Caco-2 (cell line): ENCODE measurements around the gene ATF7IP2. TPM values are rescaled to one million over a fixed set of nuclear protein-coding genes. Genes with fewer than 3 reads are reported as not detected.
"Not testable (repeated sequence)": the region's sequence is repeated elsewhere in the genome, so short reads cannot be mapped to it uniquely, and the experiment has no call there.

ENCODE experiments used
- BruUV-seq: library from RNA; stranded (reverse); fragments of 400-500 nt; replicated peaks from 2 replicates; lab custom pipeline; 2021; lab: Mats Ljungman, UMichigan
- CTCF ChIA-PET: fragments of 300-600 bp; sonication (Branson Sonifier 250); formaldehyde crosslinking; loops from one replicate; lab custom pipeline; 2022; ENCODE audit warnings: antibody characterized with exemption; lab: Charles Lee
- POLR2A ChIA-PET: fragments of 300-600 bp; sonication (Branson Sonifier 250); formaldehyde crosslinking; loops from one replicate; lab custom pipeline; 2022; ENCODE audit warnings: antibody characterized with exemption; lab: Charles Lee
- DNase-seq, 2 experiments: peaks; one replicate each; pipeline versions ENCODE4 v3.0.0 to v3.0.0-alpha.2; 2020 to 2022
- H3K27me3 ChIP-seq: replicated peaks from 2 replicates; pipeline ENCODE4 v1.6.0; 2011; ENCODE audit warnings: low read length; ENCODE audit not compliant: control insufficient read depth, insufficient read depth
- H3K36me3 ChIP-seq: 2 replicates; pipeline ENCODE4 v1.5.1; 2011; ENCODE audit warnings: low read length; ENCODE audit not compliant: control insufficient read depth, insufficient read depth
- H3K4me1 ChIP-seq: fragments of 250-450 bp; sonication (Bioruptor Pico); 2 replicates; pipeline ENCODE4 v1.5.1; 2020; ENCODE audit warnings: mild to moderate bottlenecking
- H3K4me3 ChIP-seq: 2 replicates; pipeline ENCODE4 v1.5.1; 2011; ENCODE audit warnings: low read depth, mild to moderate bottlenecking, control low read depth, low read length
- H3K9me3 ChIP-seq: fragments of 250-450 bp; sonication (Bioruptor Pico); 2 replicates; pipeline ENCODE4 v1.5.1; 2020; ENCODE audit warnings: mild to moderate bottlenecking, moderate library complexity
- H3K27ac Mint-ChIP-seq: one replicate; pipeline ENCODE4 v1.8.0; 2022; ENCODE audit warnings: mixed read lengths; ENCODE audit not compliant: unreplicated experiment
- H3K27me3 Mint-ChIP-seq: one replicate; pipeline ENCODE4 v1.8.0; 2022; ENCODE audit warnings: mixed read lengths; ENCODE audit not compliant: insufficient read depth, unreplicated experiment
- H3K36me3 Mint-ChIP-seq: one replicate; pipeline ENCODE4 v1.8.0; 2022; ENCODE audit warnings: mild to moderate bottlenecking, mixed read lengths; ENCODE audit not compliant: insufficient read depth, unreplicated experiment
- H3K4me1 Mint-ChIP-seq: one replicate; pipeline ENCODE4 v1.8.0; 2022; ENCODE audit warnings: low read depth, mixed read lengths; ENCODE audit not compliant: unreplicated experiment
- H3K4me3 Mint-ChIP-seq: one replicate; pipeline ENCODE4 v1.8.0; 2022; ENCODE audit warnings: mild to moderate bottlenecking, moderate library complexity, mixed read lengths; ENCODE audit not compliant: unreplicated experiment
- H3K9me3 Mint-ChIP-seq: one replicate; pipeline ENCODE4 v1.8.0; 2022; ENCODE audit warnings: mixed read lengths; ENCODE audit not compliant: unreplicated experiment
- CTCF ChIP-seq, 2 experiments: fragments of 200-600 bp in 1 of 2; IDR thresholded peaks; 1 replicate in 1 of 2; 2 replicates in 1 of 2; pipeline versions ENCODE4 v1.5.1 to v1.8.0; 2011 to 2022; ENCODE audit warnings: antibody characterized with exemption in 1 of 2, control low read depth in 1 of 2, inconsistent platforms in 1 of 2, low read depth in 1 of 2, low read length in 1 of 2, mild to moderate bottlenecking in 1 of 2, moderate library complexity in 1 of 2; ENCODE audit not compliant: insufficient read depth in 1 of 2, severe bottlenecking in 1 of 2, unreplicated experiment in 1 of 2
- intact Hi-C: fragments of 100-400 bp; cut with micrococcal nuclease; formaldehyde crosslinking; loops from one replicate; pipeline ENCODE4 v1.10.0; 2022; ENCODE audit not compliant: unreplicated experiment
- total RNA-seq: library from RNA; stranded (reverse); gene quantifications from 2 replicates; pipeline ENCODE4 v1.2.3, GENCODE V29; 2022

The ATF7IP2 gene
- total RNA-seq, 1 experiment from 2014 or later = 16.4 TPM

DNA sequence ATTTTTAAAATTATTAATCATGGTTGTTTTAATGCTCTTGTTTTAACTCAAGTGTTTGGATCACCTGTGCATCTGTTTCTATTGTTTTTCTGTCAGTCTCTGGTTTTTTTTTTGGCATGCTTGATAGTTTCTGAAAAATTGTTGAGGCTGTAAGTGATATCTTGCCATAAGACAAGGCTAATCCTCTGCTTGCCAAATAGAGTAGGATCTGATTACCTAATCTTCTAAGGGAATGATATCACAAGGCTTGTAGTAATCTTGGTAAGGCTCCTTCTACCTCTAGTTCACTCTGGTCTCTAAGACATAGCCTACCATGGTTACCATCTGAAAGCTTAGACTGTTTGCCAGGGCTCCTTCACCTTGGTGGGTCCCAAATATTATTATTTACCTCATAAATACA lies 81.0 kb downstream of the ATF7IP2 start:
- H3K4me3 Mint-ChIP-seq = no peak overlapping the region
- ChIA-PET POLR2A (no interaction called here), CTCF (no interaction called here)
- peaks cover 5% of the 10 kb centered on the region for H3K36me3 Mint-ChIP-seq
- intact Hi-C loops = no loop called here
- TF ChIP-seq CTCF (IDR thresholded peaks at IDR 0.05; ENCODE audit: insufficient read depth in 1 of 2, low read depth in 1 of 2, low read length in 1 of 2, severe bottlenecking in 1 of 2, unreplicated experiment in 1 of 2) = no peak
- no peaks in the 10 kb centered on the region for H3K9me3 ChIP-seq
- H3K27me3 Mint-ChIP-seq = no peaks in the 10 kb centered on the region
- H3K4me1 ChIP-seq = peaks cover 3% of the 10 kb centered on the region; the same call in 1 of the 2 replicates
- no peak overlapping the region for H3K27ac Mint-ChIP-seq
- no peaks in the 10 kb centered on the region for H3K36me3 ChIP-seq
- no TSS peak for BruUV-seq
- no peak overlapping the region for H3K4me3 ChIP-seq
- no peak for DNase-seq
- peaks cover 9% of the 10 kb centered on the region for H3K4me1 Mint-ChIP-seq
- no peaks in the 10 kb centered on the region for H3K9me3 Mint-ChIP-seq
- no peaks in the 10 kb centered on the region for H3K27me3 ChIP-seq

- DNase-seq, H3K4me1 Mint-ChIP-seq, H3K36me3 ChIP-seq, H3K4me3 ChIP-seq, H3K9me3 Mint-ChIP-seq, CTCF ChIA-PET, H3K4me1 ChIP-seq, H3K27me3 ChIP-seq, H3K4me3 Mint-ChIP-seq, BruUV-seq, H3K27me3 Mint-ChIP-seq, H3K9me3 ChIP-seq, POLR2A ChIA-PET, intact Hi-C loops, H3K27ac Mint-ChIP-seq: not testable (repeated sequence)
- peaks cover 19% of the 10 kb centered on the region for H3K36me3 Mint-ChIP-seq
These were observed 90.8 kb downstream of the ATF7IP2 start for GRCh38 chr16:10476636-10477035.

GRCh38 chr16:10480151-10480550 lies 94.3 kb downstream of the ATF7IP2 start:
- no peaks in the 10 kb centered on the region for H3K36me3 ChIP-seq
- H3K27me3 ChIP-seq = no peaks in the 10 kb centered on the region
- intact Hi-C loops = no loop called here
- no TSS peak for BruUV-seq
- H3K9me3 ChIP-seq = peaks cover 2% of the 10 kb centered on the region; the same call in 1 of the 2 replicates
- H3K4me3 ChIP-seq = no peak overlapping the region
- peaks cover 13% of the 10 kb centered on the region for H3K36me3 Mint-ChIP-seq
- peaks cover 3% of the 10 kb centered on the region for H3K9me3 Mint-ChIP-seq
- H3K4me1 Mint-ChIP-seq = no peaks in the 10 kb centered on the region
- no peaks in the 10 kb centered on the region for H3K4me1 ChIP-seq
- ChIA-PET POLR2A (no interaction called here), CTCF (no interaction called here)
- TF ChIP-seq CTCF (IDR thresholded peaks at IDR 0.05; ENCODE audit: insufficient read depth in 1 of 2, low read depth in 1 of 2, low read length in 1 of 2, severe bottlenecking in 1 of 2, unreplicated experiment in 1 of 2) = no peak
- no peaks in the 10 kb centered on the region for H3K27me3 Mint-ChIP-seq
- no peak overlapping the region for H3K27ac Mint-ChIP-seq
- no peak overlapping the region for H3K4me3 Mint-ChIP-seq
- no peak for DNase-seq

DNA sequence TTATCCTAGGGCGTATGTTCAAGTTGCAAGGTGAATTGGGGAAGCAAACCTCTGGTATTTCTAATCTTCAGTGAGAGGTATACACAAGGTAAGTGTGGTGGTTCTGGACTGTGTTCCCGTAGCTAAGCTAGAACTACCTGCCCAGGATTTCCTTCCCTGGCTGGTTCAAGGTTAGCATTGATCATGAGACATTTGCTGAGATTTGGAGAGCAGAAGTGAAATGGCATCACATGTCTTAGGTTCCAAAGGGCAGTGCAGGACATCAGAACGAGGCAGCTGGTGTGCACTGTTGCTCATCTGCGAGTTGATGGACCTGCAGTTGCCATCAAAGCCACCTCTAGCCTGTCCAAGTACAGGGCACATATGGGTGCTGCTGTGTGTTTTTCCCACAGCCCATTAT lies 99.3 kb downstream of the ATF7IP2 start:
- H3K36me3 ChIP-seq = no peaks in the 10 kb centered on the region
- Mint-ChIP-seq H3K4me3 (no peak overlapping the region), H3K9me3 (peaks cover 36% of the 10 kb centered on the region), H3K36me3 (peaks cover 4% of the 10 kb centered on the region), H3K27me3 (no peaks in the 10 kb centered on the region), H3K27ac (no peak overlapping the region), H3K4me1 (no peaks in the 10 kb centered on the region)
- no peak overlapping the region for H3K4me3 ChIP-seq
- TF ChIP-seq CTCF (IDR thresholded peaks at IDR 0.05; ENCODE audit: insufficient read depth in 1 of 2, low read depth in 1 of 2, low read length in 1 of 2, severe bottlenecking in 1 of 2, unreplicated experiment in 1 of 2) = no peak
- ChIA-PET CTCF (no interaction called here), POLR2A (no interaction called here)
- H3K9me3 ChIP-seq = peaks cover 9% of the 10 kb centered on the region; the same call in 1 of the 2 replicates
- no TSS peak for BruUV-seq
- H3K4me1 ChIP-seq = no peaks in the 10 kb centered on the region
- no peak for DNase-seq
- H3K27me3 ChIP-seq = no peaks in the 10 kb centered on the region
- intact Hi-C loops = no loop called here
